NCI-H2196 treated with DMSO at 0.1 percent for 48 hours (cell line): ENCODE measurements around the gene TEX54.
"Not testable (repeated sequence)": the region's sequence is repeated elsewhere in the genome, so short reads cannot be mapped to it uniquely, and the experiment has no call there.

ENCODE experiments used
- DNase-seq: peaks from one replicate; lab custom pipeline; 2025; ENCODE audit not compliant: unreplicated experiment; lab: John Stamatoyannopoulos, UW

TEX54 gene

GRCh38 chr11:62832336-62833234, at the start of gene TEX54:
Gene TEX54 (minus strand): TSS chr11:62832841.
- DNase-seq, result no peak

DNA sequence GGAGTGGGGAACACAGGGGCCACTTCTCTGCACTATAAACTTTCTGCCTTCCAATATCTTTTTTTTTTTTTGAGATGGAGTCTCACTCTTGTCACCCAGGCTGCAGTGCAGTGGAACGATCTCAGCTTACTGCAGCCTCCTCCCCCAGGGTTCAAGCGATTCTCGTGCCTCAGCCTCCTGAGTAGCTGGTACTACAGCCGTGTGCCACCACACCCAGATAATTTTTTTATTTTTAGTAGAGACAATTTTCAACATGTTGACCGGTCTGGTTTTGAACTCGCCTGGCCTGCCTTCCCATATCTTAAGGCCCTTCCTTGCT, 49.7 kb upstream of the TEX54 start:
- DNase-seq, result no peak

- peak; percentile 92 for DNase-seq
Measured at GRCh38 chr11:62881579-62882430, 49.2 kb upstream of the TEX54 start.

GRCh38 chr11:62880803-62881578, 48.4 kb upstream of the TEX54 start, which contains the start of gene SLC3A2:
Gene SLC3A2 (plus strand): TSS chr11:62880896. CDS start chr11:62881024, 128 bp downstream.
- peak; percentile 92 for DNase-seq

DNA sequence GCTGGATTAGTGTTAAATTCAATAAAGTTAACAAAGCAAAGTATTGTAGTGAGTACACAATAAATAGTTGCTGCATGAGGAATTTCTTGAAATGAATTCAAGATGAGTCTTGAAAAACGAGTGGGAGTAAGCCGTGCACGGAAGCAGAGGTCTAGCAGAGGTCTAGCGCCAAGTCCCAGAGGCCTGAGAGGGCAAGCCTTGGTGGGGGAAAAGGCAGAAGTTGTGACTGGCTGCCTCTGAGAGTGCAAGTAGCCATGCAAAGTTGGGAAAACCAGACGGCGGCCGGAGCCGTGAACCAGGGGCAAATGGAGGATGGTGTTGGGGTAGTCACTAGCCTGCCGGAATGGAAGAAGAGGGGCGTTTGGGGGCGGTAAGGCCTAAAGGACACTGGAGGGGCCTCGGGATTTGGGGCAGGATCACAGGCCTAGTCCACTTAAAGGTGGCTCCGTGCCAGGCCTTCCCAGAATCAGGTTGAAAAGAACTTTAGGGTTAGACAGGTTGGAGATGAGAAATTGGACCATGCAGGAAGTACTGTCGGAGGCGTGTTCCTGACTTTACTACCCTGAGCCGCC, 47.7 kb upstream of the TEX54 start:
- no peak for DNase-seq

DNA sequence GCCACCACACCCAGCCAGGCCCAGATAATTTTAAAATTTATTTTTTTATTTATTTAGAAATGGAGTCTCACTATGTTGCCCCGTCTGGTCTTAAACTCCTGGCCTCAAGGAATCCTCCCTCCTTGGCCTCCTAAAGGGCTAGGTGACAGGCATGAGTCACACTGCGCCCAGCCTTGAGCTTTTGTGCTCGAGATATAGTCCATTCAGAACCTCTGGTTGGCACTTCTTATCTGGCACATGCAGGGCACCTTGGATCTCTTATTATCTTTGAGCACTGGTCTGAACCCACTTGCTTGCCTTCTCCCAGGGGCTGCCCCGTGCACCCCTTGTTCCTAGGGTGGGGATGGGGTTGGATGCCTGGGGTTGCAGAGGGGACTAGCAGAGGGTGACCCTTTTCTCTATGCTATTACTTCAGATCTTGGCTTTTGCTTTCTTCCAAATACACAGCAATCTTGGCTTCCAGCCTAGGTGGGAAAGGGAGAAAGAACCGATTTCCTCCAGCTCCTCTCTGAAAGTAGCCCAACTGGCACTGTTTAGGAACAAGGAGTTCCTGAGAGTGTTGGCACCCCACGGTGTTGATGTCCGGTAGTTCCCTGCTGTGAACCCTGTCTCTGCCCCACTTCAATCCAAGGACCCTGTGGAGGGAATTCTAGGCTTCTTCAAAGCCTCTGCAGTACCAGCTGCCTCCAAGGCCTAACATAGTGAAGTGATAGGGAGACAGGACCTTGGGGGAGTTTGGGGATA, 46.8 kb upstream of the TEX54 start:
- DNase-seq, result no peak

DNA sequence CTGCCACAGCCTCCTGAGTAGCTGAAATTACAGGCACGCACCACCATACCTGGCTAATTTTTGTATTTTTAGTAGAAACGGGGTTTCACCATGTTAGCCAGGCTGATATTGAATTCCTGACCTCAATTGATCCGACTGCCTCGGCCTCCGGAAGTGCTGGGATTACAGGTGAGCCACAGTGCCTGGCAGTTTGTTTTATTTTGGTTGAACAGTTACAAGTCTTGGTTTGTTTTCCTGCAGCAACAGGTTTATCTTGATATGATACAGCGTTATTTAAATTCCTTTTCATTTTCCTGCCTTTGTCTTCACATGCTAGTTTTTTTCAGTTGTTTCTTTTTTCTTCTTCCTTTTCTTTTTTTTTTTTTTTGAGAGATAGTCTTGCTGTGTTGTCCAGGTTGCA, 44.1 kb upstream of the TEX54 start:
- DNase-seq, result no peak

DNA sequence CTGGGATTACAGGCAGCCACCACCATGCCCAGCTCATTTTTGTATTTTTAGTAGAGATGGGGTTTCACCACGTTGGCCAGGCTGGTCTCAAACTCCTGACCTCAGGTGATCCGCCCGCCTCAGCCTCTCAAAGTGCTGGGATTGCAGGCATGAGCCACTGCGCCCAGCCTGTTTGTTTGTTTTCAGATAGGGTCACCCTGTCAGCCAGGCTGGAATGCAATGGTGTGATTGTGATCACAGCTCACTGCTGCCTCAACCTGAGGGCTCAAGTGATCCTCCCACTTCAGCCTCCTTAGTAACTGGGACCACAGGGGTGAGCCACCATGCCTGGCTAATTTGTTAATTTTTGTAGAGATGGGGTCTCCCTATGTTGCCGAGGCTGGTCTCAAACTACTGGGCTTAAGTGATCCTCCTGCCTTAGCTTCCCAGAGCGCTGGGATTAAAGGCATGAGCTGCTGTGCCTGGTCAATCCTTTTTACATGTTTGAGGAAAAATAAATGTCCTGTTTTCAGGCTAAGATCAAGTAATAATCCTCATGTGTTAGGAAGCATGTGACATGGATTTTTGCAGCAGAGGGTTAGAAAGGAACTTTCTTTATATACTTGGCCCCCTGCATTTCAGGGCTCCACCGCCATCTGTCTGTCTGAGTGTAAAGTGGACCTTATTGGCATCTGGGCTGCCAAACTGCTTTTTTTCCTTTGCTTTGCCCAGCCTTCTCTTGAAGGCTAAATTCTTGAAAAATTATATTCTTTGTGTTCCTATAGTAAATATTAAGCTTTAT, 43.2 kb upstream of the TEX54 start:
- no peak for DNase-seq

- DNase-seq, result no peak
Measured at GRCh38 chr11:62874851-62875250, 42.2 kb upstream of the TEX54 start.

DNA sequence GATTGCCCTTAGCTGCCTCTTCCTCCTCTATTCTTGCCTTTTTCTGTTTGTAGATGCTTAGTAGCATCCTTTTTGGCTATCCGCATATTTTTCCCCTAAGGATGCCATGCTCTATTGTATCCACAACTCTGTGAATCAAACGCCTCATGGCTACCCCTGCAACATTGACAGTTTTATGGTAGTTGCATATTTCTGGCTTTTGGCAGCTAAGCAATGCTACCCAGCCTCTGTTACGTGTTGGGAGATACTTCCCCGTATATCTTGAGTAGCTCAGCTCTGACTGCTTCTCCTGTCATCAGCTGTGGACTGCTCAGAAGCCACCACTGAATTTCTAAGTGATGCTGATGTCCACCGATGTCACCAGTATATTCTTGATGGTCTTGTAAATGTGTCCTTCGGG, 33.0 kb upstream of the TEX54 start:
- no peak for DNase-seq

- DNase-seq, result no peak
Measured at GRCh38 chr11:62863687-62864335, 31.2 kb upstream of the TEX54 start.

- DNase-seq, result not testable (repeated sequence)
Measured at GRCh38 chr11:62861564-62862192, 29.0 kb upstream of the TEX54 start.

DNA sequence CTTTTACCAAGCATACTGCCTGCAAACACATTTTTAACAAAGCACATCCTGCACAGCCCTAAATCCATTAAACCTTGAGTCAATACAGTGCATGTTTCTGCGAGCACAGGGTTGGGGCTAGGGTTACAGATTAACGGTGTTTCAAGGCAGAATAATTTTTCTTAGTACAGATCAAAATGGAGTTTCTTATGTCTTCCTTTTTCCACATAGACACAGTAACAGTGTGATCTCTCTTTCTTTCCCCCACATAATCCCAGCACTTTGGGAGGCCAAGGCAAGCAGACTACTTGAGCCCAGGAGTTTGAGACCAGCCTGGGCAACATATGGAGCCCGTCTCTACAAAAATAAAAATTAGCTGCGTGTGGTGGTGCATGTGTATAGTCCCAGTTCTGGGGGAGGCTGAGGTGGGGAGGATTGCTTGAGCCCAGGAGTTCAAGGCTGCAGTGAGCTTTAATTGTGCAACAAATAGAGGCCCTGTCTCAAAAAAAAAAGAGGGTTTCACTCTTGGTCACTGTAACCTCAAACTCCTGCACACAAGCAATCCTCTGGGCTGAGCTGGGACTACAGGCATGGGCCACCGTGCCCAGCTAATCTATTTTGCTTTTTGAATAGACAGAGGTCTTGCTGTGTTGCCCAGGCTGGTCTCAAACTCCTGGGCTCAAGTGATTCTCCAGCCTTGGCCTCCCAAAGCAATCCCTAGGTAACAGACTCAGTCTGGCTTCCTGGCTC, 28.4 kb upstream of the TEX54 start:
- DNase-seq, result no peak

DNA sequence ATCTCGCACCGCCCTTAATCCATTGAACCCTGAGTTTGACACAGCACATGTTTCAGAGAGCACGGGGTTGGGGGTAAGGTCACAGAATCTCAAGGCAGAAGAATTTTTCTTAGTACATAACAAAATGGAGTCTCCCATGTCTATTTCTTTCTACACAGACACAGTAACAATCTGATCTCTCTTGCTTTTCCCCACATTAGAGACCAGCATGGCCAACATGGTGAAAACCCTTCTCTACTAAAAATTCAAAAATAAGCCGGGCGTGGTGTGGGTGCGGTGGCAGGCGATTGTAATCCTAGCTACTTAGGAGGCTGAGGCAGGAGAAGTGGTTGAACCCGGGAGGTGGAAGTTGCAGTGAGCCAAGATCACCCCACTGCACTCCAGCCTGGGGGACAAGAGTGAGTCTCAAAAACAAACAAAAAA, 26.7 kb upstream of the TEX54 start:
- DNase-seq, result not testable (repeated sequence)

DNA sequence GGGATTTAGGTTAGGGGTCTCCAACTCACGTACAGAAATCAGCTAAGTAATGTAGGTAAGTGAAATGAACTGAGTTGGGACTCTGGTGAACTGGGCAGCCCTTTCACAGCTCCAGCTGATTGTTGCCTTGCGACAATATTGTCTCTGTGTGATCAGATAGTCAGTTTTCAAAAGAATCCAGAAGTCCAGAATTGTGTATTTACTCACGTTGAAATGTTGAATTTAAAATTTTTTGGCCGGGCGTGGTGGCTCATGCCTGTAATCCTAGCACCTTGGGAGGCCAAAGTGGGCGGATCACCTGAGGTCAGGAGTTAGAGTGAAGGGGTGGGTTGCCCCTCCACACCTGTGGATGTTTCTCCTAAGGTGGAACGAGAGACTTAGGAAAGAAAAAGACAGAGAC, 25.6 kb upstream of the TEX54 start:
- no peak for DNase-seq

GRCh38 chr11:62857541-62857982, 24.9 kb upstream of the TEX54 start:
- no peak for DNase-seq

DNA sequence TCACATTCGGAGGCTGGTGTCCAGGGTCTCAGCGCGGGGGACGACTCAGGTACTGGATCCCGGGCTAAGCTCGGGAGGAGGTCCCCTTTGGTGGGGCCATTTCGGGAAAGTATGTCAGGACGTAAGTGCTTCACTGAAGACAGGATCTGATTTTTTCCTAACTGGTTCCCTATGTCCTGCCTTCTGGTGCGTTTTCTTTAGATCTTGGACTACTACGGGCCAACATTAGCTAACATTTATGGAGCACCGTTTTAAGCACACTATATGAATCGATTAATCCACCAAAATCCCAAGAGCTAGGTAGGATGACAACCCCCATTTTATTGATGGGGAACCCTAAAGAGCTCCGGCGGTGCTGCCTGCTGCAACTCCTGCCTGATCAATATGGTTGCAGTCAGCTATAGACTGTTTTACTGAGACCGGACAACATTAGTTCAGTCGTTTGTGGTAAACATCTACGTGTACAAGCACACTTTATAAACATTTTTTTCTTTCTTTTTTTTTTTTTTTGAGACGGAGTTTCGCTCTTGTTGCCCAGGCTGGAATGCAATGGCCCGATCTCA, 23.8 kb upstream of the TEX54 start:
- no peak for DNase-seq
